ENCODE results near the gene ARHGEF10L. TPM values are rescaled to one million over a fixed set of nuclear protein-coding genes. Genes with fewer than 3 reads are reported as not detected.

ARHGEF10L gene
- total and polyA plus RNA-seq, 4 donors, result 15.0 to 43.4 (median 24.3) TPM

DNA sequence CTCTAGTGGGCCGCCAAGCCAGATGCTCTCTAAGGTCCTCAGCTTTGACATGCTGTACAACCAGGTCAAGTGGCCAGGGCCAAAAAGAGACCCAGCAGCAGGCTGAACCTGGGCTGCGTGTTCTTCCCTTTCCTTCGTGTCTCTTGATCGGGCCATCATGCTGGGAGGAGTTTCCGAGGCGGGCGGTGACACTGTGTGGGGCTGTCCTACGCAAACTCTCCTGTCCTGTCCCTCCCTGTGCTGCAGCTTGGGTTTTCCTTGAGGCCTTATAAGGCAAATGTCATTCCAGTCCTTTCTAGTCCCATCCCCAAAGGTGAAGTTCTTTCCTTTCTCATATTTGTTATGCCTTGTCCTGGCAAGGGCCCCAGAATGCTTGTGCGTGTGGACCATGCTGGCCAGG lies 56.7 kb downstream of the ARHGEF10L start:
- H3K27me3 ChIP-seq (ENCODE audit: control insufficient read depth in 3 of 3, insufficient read depth in 3 of 3, low read length in 2 of 3), result no peaks in the 10 kb centered on the region
- no peak overlapping the region for H3K9ac ChIP-seq (ENCODE audit: insufficient read depth in 1 of 2, low read length in 2 of 2)
- WGBS, 2 donors, result 72 to 75% methylated on average over 9 of the region's 9 CpGs

DNA sequence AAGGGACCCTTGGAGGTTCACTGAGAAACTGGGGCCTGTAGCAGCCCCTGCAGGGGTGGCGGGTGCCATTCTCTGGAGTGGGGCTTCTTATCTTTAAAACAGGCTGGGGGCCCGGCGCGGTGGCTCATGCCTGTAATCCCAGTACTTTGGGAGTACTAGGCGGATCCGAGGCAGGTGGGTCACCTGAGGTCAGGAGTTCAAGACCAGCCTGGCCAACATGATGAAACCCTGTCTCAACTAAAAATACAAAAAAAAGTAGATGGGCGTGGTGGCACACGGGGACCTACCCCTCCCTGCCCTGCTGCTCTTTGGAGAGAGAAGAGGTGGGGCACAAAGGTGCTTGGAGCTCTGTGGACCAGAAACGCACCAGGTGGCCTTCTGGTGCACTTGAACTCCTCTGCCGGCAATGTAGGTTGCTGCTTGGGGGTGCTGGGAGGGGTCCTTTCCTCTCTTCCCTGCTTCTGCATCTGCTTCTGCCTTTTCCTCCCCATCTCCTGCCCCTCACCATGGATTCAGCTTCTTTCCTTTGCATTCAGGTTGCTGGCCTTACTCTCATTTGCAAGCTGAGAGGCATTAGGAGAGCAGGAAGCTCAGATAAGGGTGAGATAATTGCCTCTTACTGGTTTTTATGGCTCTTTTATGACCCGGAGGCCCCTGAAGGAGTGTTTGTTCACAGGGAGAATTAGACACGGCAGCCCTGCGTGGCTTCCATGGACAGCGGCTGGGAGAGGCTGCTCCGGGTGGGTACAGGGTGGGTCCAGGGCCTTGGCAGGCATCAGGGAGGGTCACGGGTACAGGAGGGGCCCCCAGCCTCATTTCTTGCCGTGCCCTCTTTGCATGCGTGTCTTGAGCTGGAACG lies 57.4 kb downstream of the ARHGEF10L start:
- TF ChIP-seq, protein P1, sequence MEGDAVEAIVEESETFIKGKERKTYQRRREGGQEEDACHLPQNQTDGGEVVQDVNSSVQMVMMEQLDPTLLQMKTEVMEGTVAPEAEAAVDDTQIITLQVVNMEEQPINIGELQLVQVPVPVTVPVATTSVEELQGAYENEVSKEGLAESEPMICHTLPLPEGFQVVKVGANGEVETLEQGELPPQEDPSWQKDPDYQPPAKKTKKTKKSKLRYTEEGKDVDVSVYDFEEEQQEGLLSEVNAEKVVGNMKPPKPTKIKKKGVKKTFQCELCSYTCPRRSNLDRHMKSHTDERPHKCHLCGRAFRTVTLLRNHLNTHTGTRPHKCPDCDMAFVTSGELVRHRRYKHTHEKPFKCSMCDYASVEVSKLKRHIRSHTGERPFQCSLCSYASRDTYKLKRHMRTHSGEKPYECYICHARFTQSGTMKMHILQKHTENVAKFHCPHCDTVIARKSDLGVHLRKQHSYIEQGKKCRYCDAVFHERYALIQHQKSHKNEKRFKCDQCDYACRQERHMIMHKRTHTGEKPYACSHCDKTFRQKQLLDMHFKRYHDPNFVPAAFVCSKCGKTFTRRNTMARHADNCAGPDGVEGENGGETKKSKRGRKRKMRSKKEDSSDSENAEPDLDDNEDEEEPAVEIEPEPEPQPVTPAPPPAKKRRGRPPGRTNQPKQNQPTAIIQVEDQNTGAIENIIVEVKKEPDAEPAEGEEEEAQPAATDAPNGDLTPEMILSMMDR (IDR thresholded peaks at IDR 0.05; ENCODE audit: control extremely low read depth, extremely low read depth), result no peak
- WGBS, 2 donors, result 61 to 70% methylated on average over 19 of the region's 19 CpGs
- Histone ChIP-seq H3K27ac (ENCODE audit: low read depth in 1 of 2, low read length in 1 of 2) (peak overlapping the region in 1 of 2 donors; percentile 55), H3K36me3 (ENCODE audit: control insufficient read depth in 4 of 4, insufficient read depth in 4 of 4, low read length in 4 of 4) (no peaks in the 10 kb centered on the region), H3K9ac (ENCODE audit: insufficient read depth in 1 of 2, low read length in 2 of 2) (no peak overlapping the region), H3K4me1 (ENCODE audit: control insufficient read depth in 5 of 5, insufficient read depth in 5 of 5, low read length in 5 of 5) (peaks cover 0 to 5% (median 0%) of the 10 kb centered on the region in 5 donors), H3K4me3 (no peak overlapping the region), H3K9me3 (ENCODE audit: control insufficient read depth in 4 of 4, insufficient read depth in 3 of 4, low read length in 3 of 4) (no peaks in the 10 kb centered on the region), H3K27me3 (ENCODE audit: control insufficient read depth in 3 of 3, insufficient read depth in 3 of 3, low read length in 2 of 3) (no peaks in the 10 kb centered on the region)
- no peak for ATAC-seq (ENCODE audit: insufficient read depth, low FRiP score)
- peak in 1 of 3 donors; percentile 37 for DNase-seq

More for the DNA sequence above, 56.7 kb downstream of the ARHGEF10L start:
- no peak for ATAC-seq (ENCODE audit: insufficient read depth, low FRiP score)
- TF ChIP-seq, protein P1 (IDR thresholded peaks at IDR 0.05; ENCODE audit: control extremely low read depth, extremely low read depth), result no peak
- Histone ChIP-seq H3K4me1 (ENCODE audit: control insufficient read depth in 5 of 5, insufficient read depth in 5 of 5, low read length in 5 of 5) (peaks cover 0 to 5% (median 0%) of the 10 kb centered on the region in 5 donors), H3K4me3 (no peak overlapping the region), H3K9me3 (ENCODE audit: control insufficient read depth in 4 of 4, insufficient read depth in 3 of 4, low read length in 3 of 4) (no peaks in the 10 kb centered on the region), H3K27ac (ENCODE audit: low read depth in 1 of 2, low read length in 1 of 2) (no peak overlapping the region), H3K36me3 (ENCODE audit: control insufficient read depth in 4 of 4, insufficient read depth in 4 of 4, low read length in 4 of 4) (no peaks in the 10 kb centered on the region)
- no peak for DNase-seq

DNA sequence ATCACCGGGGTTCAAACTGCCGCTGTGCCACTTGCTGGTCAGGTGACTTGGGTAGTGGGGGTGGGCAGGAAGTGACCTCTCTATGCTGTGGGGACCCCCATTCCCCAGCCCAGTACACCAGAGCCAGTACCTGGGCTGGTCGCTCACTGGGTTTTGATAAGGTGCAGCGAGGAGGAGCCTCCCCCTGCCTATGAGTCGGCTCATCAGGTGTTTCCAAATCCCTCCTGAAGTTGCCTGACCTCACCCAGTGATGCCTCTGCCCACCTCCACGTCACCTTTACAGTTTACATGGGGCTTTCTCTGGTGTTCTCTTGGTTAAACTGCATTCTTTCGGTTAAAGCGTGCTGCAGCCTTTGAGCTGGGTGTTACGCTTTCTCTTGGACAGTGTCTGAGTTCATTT lies 58.2 kb downstream of the ARHGEF10L start:
- H3K4me3 ChIP-seq, result no peak overlapping the region
- ATAC-seq (ENCODE audit: insufficient read depth, low FRiP score) (no peak), DNase-seq (no peak)
- H3K27me3 ChIP-seq (ENCODE audit: control insufficient read depth in 3 of 3, insufficient read depth in 3 of 3, low read length in 2 of 3), result no peaks in the 10 kb centered on the region
- peaks cover 0 to 3% (median 0%) of the 10 kb centered on the region in 4 donors for H3K36me3 ChIP-seq (ENCODE audit: control insufficient read depth in 4 of 4, insufficient read depth in 4 of 4, low read length in 4 of 4)
- H3K9me3 ChIP-seq (ENCODE audit: control insufficient read depth in 4 of 4, insufficient read depth in 3 of 4, low read length in 3 of 4), result no peaks in the 10 kb centered on the region
- peak overlapping the region in 1 of 2 donors; percentile 44 for H3K27ac ChIP-seq (ENCODE audit: low read depth in 1 of 2, low read length in 1 of 2)
- H3K9ac ChIP-seq (ENCODE audit: insufficient read depth in 1 of 2, low read length in 2 of 2), result no peak overlapping the region
- WGBS, 2 donors, result 72 to 90% methylated on average over 9 of the region's 9 CpGs
- TF ChIP-seq, protein P1 (IDR thresholded peaks at IDR 0.05; ENCODE audit: control extremely low read depth, extremely low read depth), result no peak
- peaks cover 0 to 4% (median 0%) of the 10 kb centered on the region in 5 donors for H3K4me1 ChIP-seq (ENCODE audit: control insufficient read depth in 5 of 5, insufficient read depth in 5 of 5, low read length in 5 of 5)

Data from lung (tissue), 12 donors.